PC-3 (cell line): ENCODE results near the gene CCDC183. TPM values are rescaled to one million over a fixed set of nuclear protein-coding genes. Genes with fewer than 3 reads are reported as not detected.

Experiments
- ATAC-seq: fragments of 200-7000 bp; cut with Tn5 transposase; 2 replicates; pipeline ENCODE4 v1.9.1; 2020; ENCODE audit warnings: mild to moderate bottlenecking, moderate library complexity
- BruUV-seq: library from RNA; stranded (reverse); fragments of 400-500 nt; replicated peaks from 2 replicates; lab custom pipeline; 2021; lab: Mats Ljungman, UMichigan
- CTCF ChIA-PET: fragments of 300-600 bp; sonication (Branson Sonifier 250); formaldehyde crosslinking; loops from one replicate; lab custom pipeline; 2022; ENCODE audit warnings: antibody characterized with exemption; lab: Charles Lee
- POLR2A ChIA-PET: fragments of 300-600 bp; sonication (Branson Sonifier 250); formaldehyde crosslinking; loops from one replicate; lab custom pipeline; 2022; ENCODE audit warnings: antibody characterized with exemption; ENCODE audit not compliant: unreplicated experiment; lab: Charles Lee
- DNase-seq: peaks from one replicate; pipeline ENCODE4 v3.0.0-alpha.2; 2015
- H2AFZ ChIP-seq: fragments of 300-600 bp; sonication (generic); 2 replicates; pipeline ENCODE4 v1.6.0; 2016; ENCODE audit warnings: antibody characterized with exemption, low read length
- H3F3A ChIP-seq: fragments of 300-600 bp; sonication (generic); one replicate; pipeline ENCODE4 v1.6.0; 2017; ENCODE audit warnings: antibody characterized with exemption, low read length, control low read depth, mild to moderate bottlenecking; ENCODE audit not compliant: unreplicated experiment
- H3K27ac ChIP-seq: fragments of 300-600 bp; sonication (generic); 2 replicates; pipeline ENCODE4 v1.5.1; 2016; ENCODE audit warnings: mild to moderate bottlenecking, low read length
- H3K27me3 ChIP-seq: fragments of 300-600 bp; sonication (generic); 2 replicates; pipeline ENCODE4 v1.6.1; 2016; ENCODE audit warnings: low read length, mixed read lengths
- H3K36me3 ChIP-seq: fragments of 300-600 bp; sonication (generic); 2 replicates; pipeline ENCODE4 v1.6.1; 2016; ENCODE audit warnings: low read depth, mixed run types, low read length, mixed read lengths
- H3K4me1 ChIP-seq: fragments of 300-600 bp; sonication (generic); 2 replicates; pipeline ENCODE4 v1.5.1; 2016; ENCODE audit warnings: low read length; ENCODE audit not compliant: insufficient read depth
- H3K4me2 ChIP-seq: fragments of 300-600 bp; sonication (generic); 2 replicates; pipeline ENCODE4 v1.6.0; 2016; ENCODE audit warnings: low read length
- H3K4me3 ChIP-seq: fragments of 300-600 bp; sonication (generic); 2 replicates; pipeline ENCODE4 v1.5.1; 2016; ENCODE audit warnings: mild to moderate bottlenecking, low read length, mixed read lengths
- H3K79me2 ChIP-seq: fragments of 300-600 bp; sonication (generic); 2 replicates; pipeline ENCODE4 v1.6.1; 2017; ENCODE audit warnings: low read length, mixed read lengths
- H3K9ac ChIP-seq: fragments of 300-600 bp; sonication (generic); 2 replicates; pipeline ENCODE4 v1.6.0; 2016; ENCODE audit warnings: mild to moderate bottlenecking, low read length
- H3K9me2 ChIP-seq: fragments of 300-600 bp; sonication (generic); replicated peaks from 2 replicates; pipeline ENCODE4 v1.6.1; 2016; ENCODE audit warnings: mixed run types, low read length, mixed read lengths
- H3K9me3 ChIP-seq: fragments of 300-600 bp; sonication (generic); 2 replicates; pipeline ENCODE4 v1.6.1; 2016; ENCODE audit warnings: low read length, mixed read lengths
- H4K20me1 ChIP-seq: fragments of 300-600 bp; sonication (generic); 2 replicates; pipeline ENCODE4 v1.6.1; 2016; ENCODE audit warnings: low read length, mixed read lengths
- EZH2 ChIP-seq: fragments of 300-600 bp; sonication (generic); IDR thresholded peaks from one replicate; pipeline ENCODE4 v1.6.1; 2017; ENCODE audit warnings: antibody characterized with exemption, mild to moderate bottlenecking, low read length; ENCODE audit not compliant: unreplicated experiment
- EZH2phosphoT487 ChIP-seq: fragments of 300-600 bp; sonication (generic); IDR thresholded peaks from 2 replicates; pipeline ENCODE4 v1.6.1; 2018; ENCODE audit warnings: mild to moderate bottlenecking, antibody characterized with exemption, low read length, borderline replicate concordance
- intact Hi-C: fragments of 100-400 bp; cut with micrococcal nuclease; formaldehyde crosslinking; loops from 2 replicates; pipeline ENCODE4 v1.9.0; 2023
- total RNA-seq: library from RNA; depleted of rRNA; stranded (reverse); fragments of >200 nt; gene quantifications from 2 replicates; pipeline ENCODE4 v1.2.3, GENCODE V29; 2014
- TF ChIP-seq, protein P1 (sequence below): fragments of 300-600 bp; sonication (generic); conservative IDR thresholded peaks from 2 replicates; pipeline ENCODE4 v1.5.1; 2017; ENCODE audit warnings: antibody characterized with exemption, low read depth, mild to moderate bottlenecking, low read length

CCDC183 gene
- total RNA-seq, 1 experiment from 2014 or later, result 0.87 TPM

DNA sequence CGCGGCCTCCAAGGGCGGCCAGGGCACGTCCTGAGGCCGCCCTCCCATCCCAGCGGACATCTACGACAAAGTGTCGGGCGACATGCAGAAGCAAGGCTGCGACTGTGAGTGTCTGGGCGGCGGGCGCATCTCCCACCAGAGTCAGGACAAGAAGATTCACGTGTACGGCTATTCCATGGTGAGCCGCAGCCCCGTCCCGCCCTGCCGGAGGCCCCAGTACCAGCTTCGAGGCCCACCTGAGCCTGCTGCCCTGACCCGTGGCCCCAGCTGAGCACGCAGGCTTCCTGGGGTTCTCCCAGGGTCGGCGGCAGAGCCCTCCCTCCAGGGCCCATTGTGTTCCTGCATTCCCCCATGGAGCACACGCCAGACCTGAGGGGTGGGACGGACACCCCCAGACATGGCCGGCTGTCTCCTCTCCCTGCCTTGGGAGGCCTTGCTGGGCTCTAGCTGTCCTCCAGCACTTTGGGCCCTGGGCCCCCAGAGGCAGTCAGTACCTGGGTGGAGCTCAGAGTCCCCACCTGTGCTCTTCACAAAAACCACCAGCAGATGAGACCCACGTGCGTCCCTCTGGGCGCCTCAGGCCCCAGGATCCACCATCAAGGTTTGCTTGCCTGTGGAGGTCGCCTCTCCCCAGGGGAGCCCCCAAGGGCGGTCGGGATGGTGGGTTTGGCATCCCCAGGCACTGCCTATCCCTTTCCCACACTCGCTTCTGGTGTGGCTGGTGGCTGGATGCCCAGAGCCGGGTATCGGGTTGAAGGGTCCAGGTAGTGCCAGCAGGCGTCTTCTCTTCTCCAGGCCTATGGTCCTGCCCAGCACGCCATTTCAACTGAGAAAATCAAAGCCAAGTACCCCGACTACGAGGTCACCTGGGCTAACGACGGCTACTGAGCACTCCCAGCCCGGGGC is 54.1 kb downstream of the CCDC183 start:
- H3K27me3 ChIP-seq, result no peaks in the 10 kb centered on the region
- peaks cover 8% of the 10 kb centered on the region for H3K4me1 ChIP-seq
- H3K9ac ChIP-seq, result peak overlapping the region; percentile 43; the same call in 1 of the 2 replicates
- H3K79me2 ChIP-seq, result no peaks in the 10 kb centered on the region
- no peaks in the 10 kb centered on the region for H3F3A ChIP-seq
- H3K36me3 ChIP-seq, result no peaks in the 10 kb centered on the region
- H3K4me2 ChIP-seq, result peak overlapping the region; percentile 96
- H3K27ac ChIP-seq, result no peak overlapping the region
- TF ChIP-seq EZH2phosphoT487, result no peak
- TF ChIP-seq EZH2, result no peak
- TF ChIP-seq, protein P1, sequence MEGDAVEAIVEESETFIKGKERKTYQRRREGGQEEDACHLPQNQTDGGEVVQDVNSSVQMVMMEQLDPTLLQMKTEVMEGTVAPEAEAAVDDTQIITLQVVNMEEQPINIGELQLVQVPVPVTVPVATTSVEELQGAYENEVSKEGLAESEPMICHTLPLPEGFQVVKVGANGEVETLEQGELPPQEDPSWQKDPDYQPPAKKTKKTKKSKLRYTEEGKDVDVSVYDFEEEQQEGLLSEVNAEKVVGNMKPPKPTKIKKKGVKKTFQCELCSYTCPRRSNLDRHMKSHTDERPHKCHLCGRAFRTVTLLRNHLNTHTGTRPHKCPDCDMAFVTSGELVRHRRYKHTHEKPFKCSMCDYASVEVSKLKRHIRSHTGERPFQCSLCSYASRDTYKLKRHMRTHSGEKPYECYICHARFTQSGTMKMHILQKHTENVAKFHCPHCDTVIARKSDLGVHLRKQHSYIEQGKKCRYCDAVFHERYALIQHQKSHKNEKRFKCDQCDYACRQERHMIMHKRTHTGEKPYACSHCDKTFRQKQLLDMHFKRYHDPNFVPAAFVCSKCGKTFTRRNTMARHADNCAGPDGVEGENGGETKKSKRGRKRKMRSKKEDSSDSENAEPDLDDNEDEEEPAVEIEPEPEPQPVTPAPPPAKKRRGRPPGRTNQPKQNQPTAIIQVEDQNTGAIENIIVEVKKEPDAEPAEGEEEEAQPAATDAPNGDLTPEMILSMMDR, result no peak
- H4K20me1 ChIP-seq, result no peaks in the 10 kb centered on the region
- H3K9me3 ChIP-seq, result no peaks in the 10 kb centered on the region
- ATAC-seq, result no peak
- BruUV-seq, result TSS peak; percentile 72
- no peaks in the 10 kb centered on the region for H3K9me2 ChIP-seq
- H3K4me3 ChIP-seq, result peak overlapping the region; percentile 87
- ChIA-PET POLR2A (no interaction called here), CTCF (no interaction called here)
- no peak for DNase-seq
- intact Hi-C loops, result loop anchor here (10.0 kb wide), 1 partner anchor 145 kb away; the partner anchor contains the start of genes CLIC3 and PAXX
- no peak overlapping the region for H2AFZ ChIP-seq

DNA sequence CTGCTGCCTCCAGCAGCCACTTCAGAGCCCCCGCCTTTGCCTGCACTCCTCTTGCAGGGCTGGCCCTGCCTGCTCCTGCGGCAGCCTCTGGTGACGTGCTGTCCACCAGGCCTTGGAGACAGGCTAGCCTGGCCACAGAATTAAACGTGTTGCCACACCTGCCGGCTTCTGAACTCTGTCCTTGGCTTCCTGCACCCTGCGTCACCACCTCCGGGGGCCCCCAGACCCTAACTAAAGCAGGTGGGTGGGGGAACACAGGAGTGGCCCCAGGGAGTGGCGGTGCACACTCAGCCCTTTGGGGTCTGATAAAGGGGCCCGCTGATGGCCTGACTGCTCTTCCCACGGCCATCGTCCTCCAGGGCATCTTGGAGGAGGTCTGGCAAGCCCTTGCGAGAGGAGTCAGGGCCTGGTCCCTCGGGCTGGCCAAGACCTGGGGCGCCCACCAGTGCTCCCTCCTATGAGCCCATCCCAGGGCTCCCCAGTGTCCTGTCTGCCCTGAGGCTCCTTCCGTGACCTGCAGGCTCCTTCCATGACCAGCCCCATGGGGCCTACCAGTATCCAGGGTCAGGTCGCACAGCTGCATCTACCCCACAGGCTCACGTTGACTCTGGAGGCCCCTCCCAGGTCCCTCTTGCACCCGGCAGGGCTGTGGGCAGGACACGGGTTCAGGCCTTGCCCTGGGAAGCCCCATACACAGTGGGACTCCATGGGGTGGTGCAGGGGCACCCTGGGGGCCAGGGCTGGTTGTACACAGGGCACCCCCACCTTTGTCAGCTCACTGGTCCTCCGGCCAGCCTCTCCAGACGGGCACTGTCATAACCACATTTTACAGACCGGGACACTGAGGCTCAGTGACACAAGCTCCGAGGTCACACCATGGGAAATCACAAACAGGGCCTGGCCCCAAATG is 55.0 kb downstream of the CCDC183 start:
- Histone ChIP-seq H2AFZ (no peak overlapping the region), H3K27me3 (no peaks in the 10 kb centered on the region), H3K4me2 (no peak overlapping the region), H3F3A (no peaks in the 10 kb centered on the region), H3K9me3 (no peaks in the 10 kb centered on the region), H3K4me1 (peaks cover 8% of the 10 kb centered on the region), H3K36me3 (no peaks in the 10 kb centered on the region), H4K20me1 (no peaks in the 10 kb centered on the region), H3K9me2 (no peaks in the 10 kb centered on the region), H3K9ac (no peak overlapping the region), H3K79me2 (no peaks in the 10 kb centered on the region), H3K27ac (no peak overlapping the region), H3K4me3 (no peak overlapping the region)
- no peak for DNase-seq
- CTCF ChIA-PET, result no interaction called here
- intact Hi-C loops, result no loop called here
- ATAC-seq, result no peak
- TF ChIP-seq EZH2, result no peak
- TF ChIP-seq EZH2phosphoT487, result no peak
- TF ChIP-seq, protein P1, result no peak
- BruUV-seq, result no TSS peak
- POLR2A ChIA-PET, result no interaction called here
